K562 (cell line): ENCODE measurements around the gene PMP22. TPM values are rescaled to one million over a fixed set of nuclear protein-coding genes. Genes with fewer than 3 reads are reported as not detected.

ENCODE experiments used
- BMI1 ChIP-seq: fragments of 150-350 bp; IDR thresholded peaks from 2 replicates; pipeline ENCODE4 v1.6.1; 2014; ENCODE audit warnings: low read length
- CHD1 ChIP-seq: fragments of 200-600 bp; sonication (generic); IDR thresholded peaks from one replicate; pipeline ENCODE4 v1.6.1; 2012; ENCODE audit warnings: mild to moderate bottlenecking, moderate library complexity, low read length, inconsistent platforms
- DDX20 ChIP-seq: fragments of 450-650 bp; IDR thresholded peaks from 2 replicates; pipeline ENCODE4 v1.6.1; 2016; ENCODE audit warnings: missing genetic modification characterization, low read depth, mild to moderate bottlenecking, missing compliant biosample characterization, moderate library complexity
- ELF2 ChIP-seq: fragments of 250-450 bp; sonication (Bioruptor Pico); IDR thresholded peaks from 2 replicates; pipeline ENCODE4 v1.5.0; 2021; ENCODE audit warnings: mild to moderate bottlenecking
- ILK ChIP-seq: fragments of 450-650 bp; IDR thresholded peaks from 2 replicates; pipeline ENCODE4 v1.6.1; 2016; ENCODE audit warnings: missing genetic modification characterization, low read depth, mild to moderate bottlenecking, missing compliant biosample characterization, moderate library complexity, borderline replicate concordance
- JUN ChIP-seq, 2 experiments: sonication (generic) in 1 of 2; formaldehyde crosslinking in 1 of 2; IDR thresholded peaks; 2 replicates each; pipeline versions ENCODE4 v1.6.1 to v1.8.0; 2012 to 2022; ENCODE audit warnings: borderline replicate concordance in 2 of 2, mild to moderate bottlenecking in 2 of 2, improper control_type of control experiment in 1 of 2, low read depth in 1 of 2, low read length in 1 of 2, missing genetic modification reagents in 1 of 2
- LCOR ChIP-seq: sonication (generic); formaldehyde crosslinking; IDR thresholded peaks from 2 replicates; pipeline ENCODE4 v1.8.0; 2022; ENCODE audit warnings: mild to moderate bottlenecking, missing genetic modification reagents
- MAFG ChIP-seq: fragments of 450-650 bp; conservative IDR thresholded peaks from 2 replicates; pipeline ENCODE4 v1.6.1; 2016; ENCODE audit warnings: missing genetic modification characterization, missing compliant biosample characterization
- NBN ChIP-seq: fragments of 450-650 bp; IDR thresholded peaks from 2 replicates; pipeline ENCODE4 v1.6.1; 2016; ENCODE audit warnings: low read depth, mild to moderate bottlenecking
- NCOA6 ChIP-seq: fragments of 450-650 bp; IDR thresholded peaks from 2 replicates; pipeline ENCODE4 v1.6.1; 2017; ENCODE audit warnings: mild to moderate bottlenecking
- NFXL1 ChIP-seq: fragments of 450-650 bp; formaldehyde crosslinking; IDR thresholded peaks from 2 replicates; pipeline ENCODE4 v1.4.0; 2021; ENCODE audit warnings: mild to moderate bottlenecking
- NR2C1 ChIP-seq, 2 experiments: fragments of 450-650 bp; IDR thresholded peaks; 2 replicates each; pipeline ENCODE4 v1.6.1; 2017; ENCODE audit warnings: mild to moderate bottlenecking in 2 of 2, antibody characterized with exemption in 1 of 2, inconsistent platforms in 1 of 2, missing compliant biosample characterization in 1 of 2, missing genetic modification characterization in 1 of 2
- PHF21A ChIP-seq: fragments of 450-650 bp; IDR thresholded peaks from 2 replicates; pipeline ENCODE4 v1.6.1; 2017; ENCODE audit warnings: low read depth, borderline replicate concordance
- SETDB1 ChIP-seq: IDR thresholded peaks from one replicate; pipeline ENCODE4 v1.6.1; 2012; ENCODE audit warnings: low read length, control low read depth, inconsistent platforms
- SIN3A ChIP-seq, 2 experiments: fragments of 150-350 bp in 1 of 2; IDR thresholded peaks; 2 replicates each; pipeline ENCODE4 v1.6.1; 2011 to 2016; ENCODE audit warnings: borderline replicate concordance in 2 of 2, low read depth in 2 of 2, low read length in 2 of 2, mild to moderate bottlenecking in 2 of 2, moderate library complexity in 2 of 2; ENCODE audit not compliant: control insufficient read depth in 1 of 2
- TBP ChIP-seq: optimal IDR thresholded peaks from 2 replicates; pipeline ENCODE3; 2011; ENCODE audit warnings: low read depth, low read length, improper control_type of control experiment
- ZFP36 ChIP-seq: fragments of 150-350 bp; IDR thresholded peaks from 2 replicates; pipeline ENCODE4 v1.6.1; 2018; ENCODE audit warnings: low read length, low read depth; ENCODE audit not compliant: partially characterized antibody
- ZNF140 ChIP-seq: fragments of 250-450 bp; sonication (Bioruptor Pico); IDR thresholded peaks from 2 replicates; pipeline ENCODE4 v1.8.0; 2021; ENCODE audit warnings: moderate library complexity, mild to moderate bottlenecking, inconsistent platforms
- ZNF445 ChIP-seq: fragments of 250-450 bp; sonication (Bioruptor Pico); IDR thresholded peaks from 2 replicates; pipeline ENCODE4 v1.4.0; 2020; ENCODE audit warnings: low read depth, mild to moderate bottlenecking, moderate library complexity
- ZNF586 ChIP-seq: fragments of 450-650 bp; formaldehyde crosslinking; conservative IDR thresholded peaks from 2 replicates; pipeline ENCODE4 v1.4.0; 2020; ENCODE audit warnings: mild to moderate bottlenecking, moderate library complexity
- ZNF75A ChIP-seq: fragments of 450-650 bp; formaldehyde crosslinking; IDR thresholded peaks from 2 replicates; pipeline ENCODE4 v1.4.0; 2020; ENCODE audit warnings: mild to moderate bottlenecking
- ZNF764 ChIP-seq: fragments of 250-450 bp; sonication (Bioruptor Pico); IDR thresholded peaks from 2 replicates; pipeline ENCODE4 v1.4.0; 2020; ENCODE audit warnings: low read depth, mild to moderate bottlenecking, moderate library complexity
- ZNF780A ChIP-seq: fragments of 250-450 bp; sonication (Bioruptor Pico); IDR thresholded peaks from 2 replicates; pipeline ENCODE4 v1.5.0; 2021; ENCODE audit warnings: mild to moderate bottlenecking
- polyA plus RNA-seq, 8 experiments: library from polyadenylated mRNA; depleted of rRNA in 4 of 8; stranded (reverse) in 5 of 8; unstranded in 3 of 8; fragments of >200 nt; fragmentation: Nextera tagmentation in 2 of 8; fragmentation: Illumina TruSeq in 1 of 8; extraction: Ambion mirVana in 2 of 8; extraction: Trizol in 1 of 8; gene quantifications; 2 replicates each; pipeline versions ENCODE4 v1.2.1 to v1.2.3, GENCODE V29; 2011 to 2014; ENCODE audit warnings: inconsistent platforms in 1 of 8, missing spikeins in 1 of 8
- total RNA-seq, 7 experiments: library from RNA; depleted of rRNA in 6 of 7; stranded (reverse); fragments of >200 nt in 6 of 7; fragmentation: Illumina TruSeq in 2 of 7; extraction: Trizol in 2 of 7; gene quantifications; 2 replicates each; pipeline versions ENCODE4 v1.2.1 to v1.2.3, GENCODE V29; 2011 to 2021; ENCODE audit warnings: low replicate concordance in 1 of 7
- TF ChIP-seq, protein P1 (sequence below): sonication (generic); formaldehyde crosslinking; IDR thresholded peaks from 2 replicates; pipeline ENCODE4 v1.8.0; 2023; ENCODE audit warnings: mild to moderate bottlenecking, missing genetic modification reagents
- TF ChIP-seq, protein P2 (sequence below): fragments of 200-800 bp; sonication (Bioruptor generic); IDR thresholded peaks from 2 replicates; pipeline ENCODE4 v1.6.1; 2017; ENCODE audit warnings: missing genetic modification characterization, missing compliant biosample characterization

Gene PMP22
- total and polyA plus RNA-seq, 9 of the 15 experiments (the other 6 are each of a cell fraction or from before 2014, with no cell fraction given), result 12.6 to 62.3 (median 25.8) TPM

- TF ChIP-seq, protein P1, sequence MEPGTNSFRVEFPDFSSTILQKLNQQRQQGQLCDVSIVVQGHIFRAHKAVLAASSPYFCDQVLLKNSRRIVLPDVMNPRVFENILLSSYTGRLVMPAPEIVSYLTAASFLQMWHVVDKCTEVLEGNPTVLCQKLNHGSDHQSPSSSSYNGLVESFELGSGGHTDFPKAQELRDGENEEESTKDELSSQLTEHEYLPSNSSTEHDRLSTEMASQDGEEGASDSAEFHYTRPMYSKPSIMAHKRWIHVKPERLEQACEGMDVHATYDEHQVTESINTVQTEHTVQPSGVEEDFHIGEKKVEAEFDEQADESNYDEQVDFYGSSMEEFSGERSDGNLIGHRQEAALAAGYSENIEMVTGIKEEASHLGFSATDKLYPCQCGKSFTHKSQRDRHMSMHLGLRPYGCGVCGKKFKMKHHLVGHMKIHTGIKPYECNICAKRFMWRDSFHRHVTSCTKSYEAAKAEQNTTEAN (CRISPR knock-in tag), result no peak
- no peak for TF ChIP-seq DDX20
- TF ChIP-seq ZNF75A (CRISPR knock-in tag), result no peak
- TF ChIP-seq LCOR (CRISPR knock-in tag), result 0 out of 2 replicates have a peak, but pooled peaks have one; percentile 23
- TF ChIP-seq ZNF764 (CRISPR knock-in tag), result no peak
- no peak for TF ChIP-seq ZNF140 (CRISPR knock-in tag)
- 0 out of 2 replicates have a peak, but pooled peaks have one; percentile 20 for TF ChIP-seq ELF2
- peak; percentile 23; the same call in 1 of the 2 replicates for TF ChIP-seq NBN
- TF ChIP-seq NR2C1 (IDR thresholded peaks at IDR 0.05), result no peak
- no peak for TF ChIP-seq NR2C1 (tag; IDR thresholded peaks at IDR 0.05)
- TF ChIP-seq SIN3A (IDR thresholded peaks at IDR 0.05; ENCODE audit: borderline replicate concordance in 2 of 2, control insufficient read depth in 1 of 2, low read depth in 2 of 2, low read length in 2 of 2), result no peak
- no peak for TF ChIP-seq MAFG
- TF ChIP-seq ZNF586 (CRISPR knock-in tag), result no peak
- no peak for TF ChIP-seq ZNF780A (CRISPR knock-in tag)
- TF ChIP-seq CHD1, result no peak
- TF ChIP-seq PHF21A, result no peak
- TF ChIP-seq, protein P2, sequence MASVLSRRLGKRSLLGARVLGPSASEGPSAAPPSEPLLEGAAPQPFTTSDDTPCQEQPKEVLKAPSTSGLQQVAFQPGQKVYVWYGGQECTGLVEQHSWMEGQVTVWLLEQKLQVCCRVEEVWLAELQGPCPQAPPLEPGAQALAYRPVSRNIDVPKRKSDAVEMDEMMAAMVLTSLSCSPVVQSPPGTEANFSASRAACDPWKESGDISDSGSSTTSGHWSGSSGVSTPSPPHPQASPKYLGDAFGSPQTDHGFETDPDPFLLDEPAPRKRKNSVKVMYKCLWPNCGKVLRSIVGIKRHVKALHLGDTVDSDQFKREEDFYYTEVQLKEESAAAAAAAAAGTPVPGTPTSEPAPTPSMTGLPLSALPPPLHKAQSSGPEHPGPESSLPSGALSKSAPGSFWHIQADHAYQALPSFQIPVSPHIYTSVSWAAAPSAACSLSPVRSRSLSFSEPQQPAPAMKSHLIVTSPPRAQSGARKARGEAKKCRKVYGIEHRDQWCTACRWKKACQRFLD, result 0 out of 2 replicates have a peak, but pooled peaks have one; percentile 45
- 0 out of 2 replicates have a peak, but pooled peaks have one; percentile 45 for TF ChIP-seq NFXL1 (CRISPR knock-in tag)
- TF ChIP-seq SETDB1, result no peak
- TF ChIP-seq JUN (IDR thresholded peaks at IDR 0.05; ENCODE audit: borderline replicate concordance, low read depth, low read length), result 0 out of 2 replicates have a peak, but pooled peaks have one; percentile 30
- no peak for TF ChIP-seq JUN (CRISPR knock-in tag; IDR thresholded peaks at IDR 0.05; ENCODE audit: borderline replicate concordance)
- no peak for TF ChIP-seq BMI1
- TF ChIP-seq ZNF445, result no peak
- no peak for TF ChIP-seq ZFP36
- no peak for TF ChIP-seq NCOA6
- TF ChIP-seq TBP, result no peak
- TF ChIP-seq ILK (tag), result no peak
Measured at GRCh38 chr17:15236281-15237105, 28.6 kb downstream of the PMP22 start (continued).
